MCF 10A (cell line): ENCODE data around the gene PPP6R2. TPM values are rescaled to one million over a fixed set of nuclear protein-coding genes. Genes with fewer than 3 reads are reported as not detected.
A peak's percentile ranks its signal among the peaks of the same experiment; 100 is the strongest.
"Not testable (repeated sequence)": the region's sequence is repeated elsewhere in the genome, so short reads cannot be mapped to it uniquely, and the experiment has no call there.

Experiments
- BruUV-seq: library from RNA; stranded (reverse); fragments of 400-500 nt; replicated peaks from 2 replicates; lab custom pipeline; 2021; lab: Mats Ljungman, UMichigan
- CTCF ChIA-PET: fragments of 300-600 bp; sonication (Branson Sonifier 250); formaldehyde crosslinking; extraction: SDS; loops from one replicate; lab custom pipeline; 2021; ENCODE audit warnings: antibody characterized with exemption, inconsistent platforms; lab: Yijun Ruan, JAX
- POLR2A ChIA-PET: fragments of 300-600, 350-650 bp; sonication (Branson Sonifier 250); formaldehyde crosslinking; extraction: SDS; loops from one replicate; lab custom pipeline; 2020; ENCODE audit warnings: antibody characterized with exemption, inconsistent platforms; lab: Yijun Ruan, JAX
- DNase-seq: peaks from one replicate; pipeline ENCODE4 v3.0.0-alpha.2; 2018; ENCODE audit not compliant: unreplicated experiment
- H3K27ac Mint-ChIP-seq: one replicate; pipeline ENCODE4 v1.8.0; 2022; ENCODE audit warnings: mild to moderate bottlenecking, low read depth, mixed read lengths; ENCODE audit not compliant: unreplicated experiment
- H3K27me3 Mint-ChIP-seq: one replicate; pipeline ENCODE4 v1.8.0; 2022; ENCODE audit warnings: mixed read lengths; ENCODE audit not compliant: insufficient read depth, unreplicated experiment
- H3K36me3 Mint-ChIP-seq: one replicate; pipeline ENCODE4 v1.8.0; 2022; ENCODE audit warnings: mild to moderate bottlenecking, moderate library complexity, mixed read lengths; ENCODE audit not compliant: insufficient read depth, unreplicated experiment
- H3K4me1 Mint-ChIP-seq: one replicate; pipeline ENCODE4 v1.8.0; 2022; ENCODE audit warnings: mixed read lengths; ENCODE audit not compliant: insufficient read depth, unreplicated experiment
- H3K4me3 Mint-ChIP-seq: one replicate; pipeline ENCODE4 v1.8.0; 2022; ENCODE audit warnings: mild to moderate bottlenecking, moderate library complexity, mixed read lengths; ENCODE audit not compliant: unreplicated experiment
- H3K9me3 Mint-ChIP-seq: one replicate; pipeline ENCODE4 v1.8.0; 2022; ENCODE audit warnings: mixed read lengths; ENCODE audit not compliant: unreplicated experiment
- CTCF ChIP-seq: fragments of 200-600 bp; IDR thresholded peaks from one replicate; pipeline ENCODE4 v1.8.0; 2022; ENCODE audit warnings: antibody characterized with exemption, mild to moderate bottlenecking; ENCODE audit not compliant: unreplicated experiment
- intact Hi-C: fragments of 100-400 bp; cut with micrococcal nuclease; formaldehyde crosslinking; loops from 2 replicates; pipeline ENCODE4 v1.14.1; 2022
- total RNA-seq: library from RNA; stranded (reverse); gene quantifications from 2 replicates; pipeline ENCODE4 v1.2.3, GENCODE V29; 2022

Gene PPP6R2
- total RNA-seq, 1 experiment from 2014 or later, result 30.1 TPM

- POLR2A ChIA-PET, result interaction anchor here (0.6 kb wide), 1 partner anchor 13 kb away, joined by 3 read pairs; the partner anchor contains the start of gene PLXNB2
- no peak overlapping the region for H3K27ac Mint-ChIP-seq
- no peak for TF ChIP-seq CTCF
Measured at GRCh38 chr22:50320116-50320515, 23.0 kb upstream of the PPP6R2 start.

GRCh38 chr22:50320671-50321325, 22.3 kb upstream of the PPP6R2 start:
- TF ChIP-seq CTCF, result no peak
- no peak overlapping the region for H3K27ac Mint-ChIP-seq
- no peak overlapping the region for H3K4me3 Mint-ChIP-seq
- POLR2A ChIA-PET, result interaction anchor here (0.8 to 1.2 kb wide), 2 partner anchors 13 to 37 kb away, joined by 3 to 9 read pairs; partner anchors contain the start of gene PLXNB2
- intact Hi-C loops, result no loop called here
- DNase-seq, result no peak
- H3K27me3 Mint-ChIP-seq, result no peaks in the 10 kb centered on the region
- H3K9me3 Mint-ChIP-seq, result no peaks in the 10 kb centered on the region
- peaks cover 5% of the 10 kb centered on the region for H3K4me1 Mint-ChIP-seq
- H3K36me3 Mint-ChIP-seq, result no peaks in the 10 kb centered on the region
- CTCF ChIA-PET, result interaction anchor here (0.5 to 2.4 kb wide), 3 partner anchors 11 to 68 kb away, joined by 3 to 9 read pairs (median 3); no protein-coding TSS in a partner anchor
- no TSS peak for BruUV-seq

More at GRCh38 chr22:50320116-50320515, 23.0 kb upstream of the PPP6R2 start:
- CTCF ChIA-PET, result no interaction called here
- intact Hi-C loops, result no loop called here
- H3K4me3 Mint-ChIP-seq, result no peak overlapping the region
- no peaks in the 10 kb centered on the region for H3K36me3 Mint-ChIP-seq
- H3K9me3 Mint-ChIP-seq, result no peaks in the 10 kb centered on the region
- H3K27me3 Mint-ChIP-seq, result no peaks in the 10 kb centered on the region
- no peak for DNase-seq
- H3K4me1 Mint-ChIP-seq, result no peaks in the 10 kb centered on the region
- no TSS peak for BruUV-seq

GRCh38 chr22:50322382-50323104, 20.6 kb upstream of the PPP6R2 start:
- H3K4me1 Mint-ChIP-seq, result peaks cover 10% of the 10 kb centered on the region
- H3K36me3 Mint-ChIP-seq, H3K4me3 Mint-ChIP-seq, intact Hi-C loops, H3K27me3 Mint-ChIP-seq, H3K9me3 Mint-ChIP-seq, H3K27ac Mint-ChIP-seq, BruUV-seq: not testable (repeated sequence)
- DNase-seq, result peak; percentile 65
- ChIA-PET POLR2A (interaction anchor here (0.6 to 1.2 kb wide), 3 partner anchors 10 to 95 kb away, joined by 3 to 7 read pairs (median 3); partner anchors contain the start of gene PLXNB2), CTCF (interaction anchor here (0.7 to 2.4 kb wide), 5 partner anchors 8 to 70 kb away, joined by 3 to 9 read pairs (median 3); no protein-coding TSS in a partner anchor)

- ChIA-PET CTCF (interaction anchor here (0.6 to 2.6 kb wide), 12 partner anchors 8 to 239 kb away, joined by 3 to 10 read pairs (median 4); partner anchors contain the start of genes HDAC10 and PLXNB2), POLR2A (interaction anchor here (0.9 to 6.0 kb wide), 3 partner anchors 19 to 78 kb away, joined by 3 to 60 read pairs (median 3); partner anchors contain the start of genes HDAC10 and PLXNB2)
- H3K4me3 Mint-ChIP-seq, result no peak overlapping the region
- no peak overlapping the region for H3K27ac Mint-ChIP-seq
- H3K4me1 Mint-ChIP-seq, result peaks cover 10% of the 10 kb centered on the region
- no peaks in the 10 kb centered on the region for H3K36me3 Mint-ChIP-seq
- BruUV-seq, result no TSS peak
- H3K9me3 Mint-ChIP-seq, result no peaks in the 10 kb centered on the region
- intact Hi-C loops, result no loop called here
- H3K27me3 Mint-ChIP-seq, result no peaks in the 10 kb centered on the region
- no peak for TF ChIP-seq CTCF
- DNase-seq, result no peak
Measured at GRCh38 chr22:50323900-50324299, 19.2 kb upstream of the PPP6R2 start.
